GM06990 (cell line): Measurements from ENCODE around the gene DDOST.
"Not testable (repeated sequence)": the region's sequence is repeated elsewhere in the genome, so short reads cannot be mapped to it uniquely, and the experiment has no call there.

Experiments used
- DNase-seq: peaks from one replicate; pipeline ENCODE4 v3.0.0-alpha.2; 2011; ENCODE audit not compliant: insufficient read length; ENCODE audit errors: extremely low read depth
- H3K27me3 ChIP-seq: replicated peaks from 2 replicates; pipeline ENCODE4 v1.6.0; 2011; ENCODE audit warnings: low read length; ENCODE audit not compliant: control insufficient read depth, insufficient read depth
- H3K36me3 ChIP-seq: 2 replicates; pipeline ENCODE4 v1.5.1; 2011; ENCODE audit warnings: low read length; ENCODE audit not compliant: control insufficient read depth, insufficient read depth
- H3K4me3 ChIP-seq: replicated peaks from 2 replicates; pipeline ENCODE4 v1.5.1; 2011; ENCODE audit warnings: low read depth, mild to moderate bottlenecking, control low read depth, low read length
- CTCF ChIP-seq: IDR thresholded peaks from 2 replicates; pipeline ENCODE4 v1.5.1; 2011; ENCODE audit warnings: low read length, control low read depth, mild to moderate bottlenecking, inconsistent platforms; ENCODE audit not compliant: insufficient read depth, poor library complexity, severe bottlenecking

Gene DDOST

GRCh38 chr1:20609541-20609940, 51.6 kb downstream of the DDOST start:
- TF ChIP-seq CTCF = no peak
- no peak overlapping the region for H3K4me3 ChIP-seq
- H3K27me3 ChIP-seq = no peaks in the 10 kb centered on the region
- H3K36me3 ChIP-seq = no peaks in the 10 kb centered on the region
- no peak for DNase-seq

- not testable (repeated sequence) for DNase-seq, H3K4me3 ChIP-seq, H3K27me3 ChIP-seq, H3K36me3 ChIP-seq
Measured at GRCh38 chr1:20606801-20607570, 54.2 kb downstream of the DDOST start.

GRCh38 chr1:20604678-20605077, 56.5 kb downstream of the DDOST start:
- no peak for DNase-seq
- Histone ChIP-seq H3K27me3 (no peaks in the 10 kb centered on the region), H3K36me3 (no peaks in the 10 kb centered on the region), H3K4me3 (no peak overlapping the region)
- no peak for TF ChIP-seq CTCF

GRCh38 chr1:20603504-20604464, 57.4 kb downstream of the DDOST start:
- Histone ChIP-seq H3K4me3 (no peak overlapping the region), H3K27me3 (no peaks in the 10 kb centered on the region), H3K36me3 (no peaks in the 10 kb centered on the region)
- no peak for TF ChIP-seq CTCF
- DNase-seq = no peak

GRCh38 chr1:20602851-20603450, 58.2 kb downstream of the DDOST start:
- H3K27me3 ChIP-seq = no peaks in the 10 kb centered on the region
- no peak for DNase-seq
- no peak for TF ChIP-seq CTCF
- H3K4me3 ChIP-seq = no peak overlapping the region
- H3K36me3 ChIP-seq = no peaks in the 10 kb centered on the region
